T-helper 2 cell (primary cell): ENCODE results near the gene EME2.

ENCODE experiments used
- DNase-seq, 5 experiments: peaks; one replicate each; pipeline versions ENCODE4 v3.0.0 to v3.0.0-alpha.2; 2012 to 2022

EME2 gene

GRCh38 chr16:1778200-1779179, 5.9 kb downstream of the EME2 start:
- no peak for DNase-seq

GRCh38 chr16:1779234-1779701, 6.7 kb downstream of the EME2 start:
- no peak for DNase-seq

- DNase-seq: no peak
These were observed 7.4 kb downstream of the EME2 start for GRCh38 chr16:1779741-1780676.

DNA sequence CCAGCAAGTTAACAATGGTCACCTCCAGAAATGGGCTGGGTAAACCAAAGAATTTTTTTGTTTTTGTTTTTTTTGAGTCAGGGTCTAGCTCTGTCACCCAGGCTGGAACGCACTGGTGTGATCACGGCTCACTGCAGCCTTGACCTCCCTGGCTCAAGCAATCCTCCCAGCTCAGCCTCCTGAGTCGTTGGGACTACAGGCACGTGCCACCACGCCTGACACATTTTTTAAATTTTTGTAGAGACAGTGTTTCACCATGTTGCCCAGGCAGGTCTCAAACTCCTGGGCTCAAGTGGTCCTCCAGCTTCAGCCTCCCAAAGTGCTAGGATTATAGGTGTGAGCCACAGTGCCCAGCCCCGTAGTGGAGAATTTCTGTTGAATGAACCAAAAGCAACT, 8.1 kb downstream of the EME2 start:
- DNase-seq: no peak

DNA sequence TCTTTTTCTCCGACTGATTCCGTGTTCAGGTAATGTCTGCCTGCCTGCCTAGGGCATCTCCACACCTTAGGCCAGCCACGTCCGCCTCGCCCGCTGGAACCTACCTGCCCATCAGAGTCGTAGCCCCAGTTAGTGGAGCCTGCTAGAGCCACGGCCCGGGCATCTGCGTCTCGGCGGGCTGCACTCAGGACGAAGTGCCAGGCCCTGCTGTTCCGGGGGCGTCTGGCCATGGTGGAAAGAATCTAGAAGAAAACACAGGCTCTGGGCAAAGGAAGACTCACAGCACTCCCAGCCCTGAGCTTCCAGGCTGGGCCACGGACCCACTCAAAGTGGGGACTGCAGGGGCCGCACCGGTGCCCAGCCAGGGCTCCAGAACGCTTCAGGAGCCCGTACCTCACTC, 8.6 kb downstream of the EME2 start:
- DNase-seq: no peak

GRCh38 chr16:1781758-1782407, 9.3 kb downstream of the EME2 start:
- DNase-seq: peak in 2 of 5 experiments; percentile 20 to 50

- peak; percentile 94 to 100 (median 98) for DNase-seq
These were observed 10.0 kb downstream of the EME2 start, which contains the start of the genes NUBP2 and SPSB3 for GRCh38 chr16:1782408-1783264. Gene NUBP2, plus strand, starts transcription at chr16:1782960. Its CDS starts 61 bp downstream, at chr16:1783021. Gene SPSB3, minus strand, starts transcription at chr16:1782571. Its CDS starts 1,088 bp downstream, at chr16:1781483.

DNA sequence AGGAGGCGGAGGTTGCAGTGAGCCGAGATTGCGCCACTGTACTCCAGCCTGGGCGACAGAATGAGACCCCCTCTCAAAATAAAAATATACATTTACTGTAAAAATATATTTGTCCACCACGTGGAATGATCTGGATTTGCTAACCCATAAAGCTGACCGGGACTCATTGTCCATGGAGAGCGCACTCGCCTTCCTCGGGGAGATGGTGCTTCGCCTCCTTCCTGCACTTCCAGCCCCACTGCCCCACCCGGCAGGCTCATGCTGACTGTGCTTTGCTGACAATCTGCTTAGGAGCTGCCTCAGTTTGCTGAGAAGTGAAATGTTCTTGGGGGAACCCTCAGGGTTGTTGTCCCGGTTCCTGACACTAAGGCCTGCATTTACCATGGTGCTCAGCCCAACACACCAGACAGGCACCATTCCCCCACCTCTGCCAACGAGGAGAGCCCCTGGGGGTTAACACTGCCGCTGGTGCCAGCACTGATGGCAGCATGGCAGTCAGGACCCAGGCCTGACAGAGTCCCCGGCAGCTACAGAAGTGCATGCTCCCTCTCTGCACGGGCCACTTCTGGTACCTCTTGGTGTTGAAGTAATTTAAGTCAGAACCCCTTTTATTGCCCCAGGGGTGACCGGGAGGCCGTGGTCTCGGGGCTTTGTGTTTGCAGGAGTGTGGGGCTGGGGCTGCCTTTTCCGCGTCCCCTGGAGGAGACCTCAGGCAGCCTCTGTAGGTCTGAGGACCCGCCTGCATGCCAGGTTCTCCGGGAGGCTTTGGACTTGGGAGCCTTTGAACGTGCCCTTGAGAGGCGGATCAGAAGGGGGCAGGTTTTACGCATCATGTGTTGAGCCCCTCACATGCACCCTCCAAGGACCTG, 12.6 kb downstream of the EME2 start:
- DNase-seq: no peak

DNA sequence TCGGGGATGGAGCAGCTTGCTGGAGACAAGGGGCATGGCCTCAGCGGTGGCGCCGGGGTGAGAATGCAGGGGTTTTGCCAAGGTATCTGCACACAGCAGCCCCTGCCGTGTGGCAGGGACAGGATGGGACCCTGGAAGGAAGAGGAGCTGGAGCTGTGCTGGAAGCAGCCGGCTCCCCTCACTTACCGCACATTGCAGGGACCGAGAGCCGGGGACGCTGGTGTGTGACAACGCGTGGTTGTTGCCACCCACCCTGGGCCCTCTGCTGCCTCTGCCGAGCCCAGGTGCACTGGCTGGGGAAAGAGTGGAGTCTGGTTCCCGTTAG, 13.2 kb downstream of the EME2 start:
- peak in 1 of 5 experiments; percentile 3 for DNase-seq

DNA sequence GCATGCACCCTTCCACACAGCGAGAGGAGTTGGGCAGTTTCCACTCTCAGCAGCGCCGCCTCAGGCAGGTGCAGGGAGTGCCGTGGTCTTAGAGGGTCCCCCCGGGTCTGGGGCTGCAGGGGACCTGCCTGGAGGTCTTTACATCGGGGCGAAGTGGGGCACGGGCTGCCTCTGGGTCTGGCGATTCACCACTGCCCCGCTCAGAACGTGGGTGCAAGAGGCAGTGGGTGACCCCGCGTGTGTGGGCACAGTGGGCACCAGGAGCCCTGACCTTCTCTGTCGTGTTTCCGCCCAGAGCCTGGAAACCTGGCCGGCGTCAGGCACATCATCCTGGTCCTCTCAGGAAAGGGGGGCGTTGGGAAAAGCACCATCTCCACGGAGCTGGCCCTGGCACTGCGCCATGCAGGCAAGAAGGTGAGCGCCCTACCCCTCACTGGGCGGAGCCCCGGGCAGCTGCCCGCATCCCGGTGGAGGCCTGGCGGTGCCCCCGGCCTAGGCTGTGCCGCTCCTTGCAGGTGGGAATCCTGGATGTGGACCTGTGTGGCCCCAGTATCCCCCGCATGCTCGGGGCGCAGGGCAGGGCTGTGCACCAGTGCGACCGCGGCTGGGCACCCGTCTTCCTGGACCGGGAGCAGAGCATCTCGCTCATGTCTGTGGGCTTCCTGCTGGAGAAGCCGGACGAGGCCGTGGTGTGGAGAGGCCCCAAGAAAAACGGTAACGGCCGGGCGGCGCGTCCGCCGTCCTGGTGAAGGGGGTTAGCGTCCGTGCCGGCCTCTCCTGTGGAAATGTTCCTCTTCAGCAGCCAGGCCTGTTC, 13.8 kb downstream of the EME2 start:
- no peak for DNase-seq

- DNase-seq: no peak
These were observed 14.4 kb downstream of the EME2 start for GRCh38 chr16:1787056-1787321.

DNA sequence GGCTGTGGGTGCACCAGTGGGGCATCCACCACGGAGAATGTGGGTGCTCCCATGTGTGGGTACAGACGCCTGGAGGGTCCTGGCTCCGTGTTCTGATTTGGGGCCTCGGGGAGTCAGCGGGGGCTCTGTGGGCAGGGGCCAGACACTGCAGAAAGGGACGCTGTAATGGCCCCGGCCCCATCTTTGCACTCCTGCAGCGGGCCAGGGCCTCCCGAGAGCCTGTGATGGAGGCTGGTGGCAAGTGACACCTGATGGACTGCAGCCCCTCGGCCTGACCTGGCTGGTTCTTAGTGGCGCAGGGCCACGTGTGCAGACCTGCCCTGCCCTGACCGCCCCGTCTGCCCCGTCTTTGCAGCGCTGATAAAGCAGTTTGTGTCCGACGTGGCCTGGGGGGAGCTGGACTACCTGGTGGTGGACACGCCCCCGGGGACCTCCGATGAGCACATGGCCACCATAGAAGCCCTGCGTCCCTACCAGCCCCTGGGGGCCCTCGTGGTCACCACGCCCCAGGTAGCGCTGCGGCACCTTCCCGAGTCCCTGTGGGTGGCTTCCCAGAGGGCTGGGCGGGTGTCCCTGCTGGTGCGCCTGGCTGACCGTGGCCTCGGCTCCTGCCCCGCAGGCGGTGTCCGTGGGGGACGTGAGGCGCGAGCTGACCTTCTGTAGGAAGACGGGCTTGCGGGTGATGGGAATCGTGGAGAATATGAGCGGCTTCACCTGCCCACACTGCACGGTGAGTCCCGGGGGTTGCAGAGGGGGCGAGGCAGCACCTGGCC, 14.9 kb downstream of the EME2 start:
- no peak for DNase-seq

DNA sequence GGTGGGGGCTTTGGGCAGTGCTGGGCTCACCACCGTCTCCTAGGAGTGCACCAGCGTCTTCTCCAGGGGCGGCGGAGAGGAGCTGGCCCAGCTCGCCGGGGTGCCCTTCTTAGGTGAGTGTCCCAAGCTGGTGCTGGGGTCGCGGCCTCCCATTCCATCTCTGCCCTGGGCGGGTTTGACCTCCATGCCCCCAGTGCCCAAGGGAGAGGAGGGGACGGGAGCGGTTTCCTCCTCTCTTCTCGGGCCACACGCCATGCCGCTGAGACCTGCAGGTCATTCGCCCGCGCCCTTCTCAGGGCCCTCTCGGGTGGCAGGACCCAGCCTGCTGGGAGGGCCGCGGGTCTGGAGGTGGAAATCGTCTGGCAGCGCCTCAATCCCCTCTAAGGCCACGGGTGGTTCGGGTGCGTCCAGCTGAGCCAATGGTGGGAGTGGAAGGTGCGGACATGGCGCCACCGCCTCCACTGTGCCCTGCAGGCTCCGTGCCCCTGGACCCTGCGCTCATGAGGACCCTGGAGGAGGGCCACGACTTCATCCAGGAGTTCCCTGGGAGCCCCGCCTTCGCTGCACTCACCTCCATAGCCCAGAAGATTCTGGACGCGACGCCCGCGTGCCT, 15.6 kb downstream of the EME2 start:
- no peak for DNase-seq

DNA sequence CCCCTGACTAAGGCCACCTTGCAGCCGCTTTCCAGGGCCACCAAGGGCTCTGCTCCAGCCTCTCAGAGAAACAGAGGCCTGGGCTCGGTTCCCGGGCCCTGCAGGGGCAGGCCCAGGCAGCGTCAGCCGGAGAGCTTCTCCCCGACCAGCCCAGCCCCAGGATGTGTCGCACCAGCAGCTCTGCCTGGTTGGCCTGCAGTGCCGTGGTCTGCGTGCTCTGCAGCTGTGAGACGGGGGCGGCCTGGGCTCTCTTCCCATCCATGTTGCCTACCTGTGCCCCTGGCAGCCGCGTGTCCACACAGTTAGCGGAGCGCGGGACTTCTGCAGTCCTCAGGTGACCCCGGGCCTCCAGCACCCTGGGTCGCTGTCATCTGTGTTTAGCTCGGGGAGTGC, 16.1 kb downstream of the EME2 start:
- DNase-seq: no peak

GRCh38 chr16:1789643-1790045, 17.0 kb downstream of the EME2 start:
- no peak for DNase-seq

- DNase-seq: no peak
These were observed 17.6 kb downstream of the EME2 start for GRCh38 chr16:1790261-1790610.

GRCh38 chr16:1790611-1791255, 18.1 kb downstream of the EME2 start:
- DNase-seq: no peak

DNA sequence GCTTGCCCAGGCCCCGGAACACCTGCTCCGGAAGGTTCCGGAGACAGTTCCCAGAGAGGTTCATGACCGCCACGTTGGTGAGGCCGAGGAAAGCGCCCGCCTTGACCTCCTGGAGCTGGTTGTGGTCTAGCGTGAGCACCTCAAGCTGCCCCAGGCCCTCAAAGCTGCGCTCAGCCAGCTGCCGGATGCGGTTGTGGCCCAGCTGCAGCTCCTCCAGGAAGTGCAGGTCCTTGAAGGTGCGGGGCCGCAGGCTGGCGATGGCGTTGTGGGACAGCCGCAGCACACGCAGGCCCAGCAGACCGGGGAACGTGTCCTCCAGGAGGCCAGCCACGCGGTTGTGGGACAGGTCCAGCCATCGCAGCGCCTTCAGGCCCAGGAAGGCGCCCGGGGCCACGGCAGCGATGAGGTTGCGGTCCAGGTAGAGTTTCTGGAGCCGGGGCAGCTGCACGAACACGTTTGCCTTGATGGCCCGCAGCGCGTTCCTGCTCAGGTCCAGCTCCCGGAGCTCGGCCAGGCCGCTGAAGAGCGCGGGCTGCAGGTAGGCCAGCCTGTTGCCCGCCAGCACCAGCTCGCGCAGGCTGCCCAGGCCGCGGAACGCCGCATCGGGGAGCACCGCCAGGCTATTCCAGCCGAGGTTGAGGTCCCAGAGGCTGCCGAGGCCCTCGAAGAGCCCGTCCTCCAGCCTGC, 18.8 kb downstream of the EME2 start:
- DNase-seq: peak in 1 of 5 experiments; percentile 48
